ENCODE results near the gene GALNT18.

- TF ChIP-seq, protein P1, sequence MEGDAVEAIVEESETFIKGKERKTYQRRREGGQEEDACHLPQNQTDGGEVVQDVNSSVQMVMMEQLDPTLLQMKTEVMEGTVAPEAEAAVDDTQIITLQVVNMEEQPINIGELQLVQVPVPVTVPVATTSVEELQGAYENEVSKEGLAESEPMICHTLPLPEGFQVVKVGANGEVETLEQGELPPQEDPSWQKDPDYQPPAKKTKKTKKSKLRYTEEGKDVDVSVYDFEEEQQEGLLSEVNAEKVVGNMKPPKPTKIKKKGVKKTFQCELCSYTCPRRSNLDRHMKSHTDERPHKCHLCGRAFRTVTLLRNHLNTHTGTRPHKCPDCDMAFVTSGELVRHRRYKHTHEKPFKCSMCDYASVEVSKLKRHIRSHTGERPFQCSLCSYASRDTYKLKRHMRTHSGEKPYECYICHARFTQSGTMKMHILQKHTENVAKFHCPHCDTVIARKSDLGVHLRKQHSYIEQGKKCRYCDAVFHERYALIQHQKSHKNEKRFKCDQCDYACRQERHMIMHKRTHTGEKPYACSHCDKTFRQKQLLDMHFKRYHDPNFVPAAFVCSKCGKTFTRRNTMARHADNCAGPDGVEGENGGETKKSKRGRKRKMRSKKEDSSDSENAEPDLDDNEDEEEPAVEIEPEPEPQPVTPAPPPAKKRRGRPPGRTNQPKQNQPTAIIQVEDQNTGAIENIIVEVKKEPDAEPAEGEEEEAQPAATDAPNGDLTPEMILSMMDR (conservative IDR thresholded peaks at IDR 0.05), result no peak
- TF ChIP-seq EZH2 (IDR thresholded peaks at IDR 0.05; ENCODE audit: low read depth), result no peak
Observed at GRCh38 chr11:11316651-11317230, 305.1 kb downstream of the GALNT18 start.
